OCI-M2 (cell line): ENCODE measurements around the gene ATP8B1.
"Not testable (repeated sequence)": the region's sequence is repeated elsewhere in the genome, so short reads cannot be mapped to it uniquely, and the experiment has no call there.

Experiments
- DNase-seq: peaks from one replicate; lab custom pipeline; 2025; ENCODE audit not compliant: unreplicated experiment; lab: John Stamatoyannopoulos, UW

ATP8B1 gene

DNA sequence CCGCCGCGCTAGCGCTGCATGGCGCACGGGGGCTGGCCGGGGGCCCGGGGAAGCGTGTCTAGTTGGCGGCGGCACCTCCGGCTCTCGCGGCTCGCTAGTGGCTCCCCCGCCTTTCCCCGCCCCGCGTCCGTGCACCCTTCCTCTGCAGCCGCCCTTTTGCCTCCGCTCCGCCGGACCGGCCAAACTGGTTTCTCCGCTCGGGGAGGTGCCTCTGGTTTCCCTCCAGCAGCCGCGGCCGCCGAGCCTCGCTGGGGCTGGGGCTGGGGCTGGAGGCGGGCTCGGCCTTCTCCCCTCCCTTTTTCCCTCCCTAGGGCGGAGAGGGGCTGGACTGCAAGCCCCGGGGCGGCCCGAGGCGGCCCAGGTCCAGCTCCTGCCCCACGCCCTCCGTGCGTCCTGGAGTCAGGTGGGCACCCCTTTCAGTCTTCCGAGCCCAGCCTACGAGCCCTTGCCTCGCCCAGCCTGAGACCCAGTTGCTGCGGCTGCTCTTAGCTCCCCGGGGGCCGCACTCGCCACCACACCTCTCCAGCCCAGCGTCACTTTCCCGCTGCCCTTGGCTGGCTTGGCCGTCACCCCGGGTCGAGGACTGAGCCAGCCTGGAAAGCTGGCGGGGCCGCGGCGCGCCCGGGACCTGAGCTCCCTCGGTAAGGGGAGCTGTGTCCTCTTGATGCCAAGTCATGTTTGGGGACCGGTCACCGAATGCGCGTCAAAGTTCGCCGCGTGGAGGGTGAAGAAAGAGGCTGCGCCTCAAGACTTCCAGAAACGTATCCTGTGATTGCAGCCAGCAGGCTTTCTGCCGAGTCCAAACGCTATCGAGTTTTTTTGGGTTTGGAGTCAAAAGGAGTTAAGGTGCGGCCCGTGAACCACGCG is at the start of gene ATP8B1:
Gene ATP8B1 (minus strand): TSS at position 213 of the 867 bp plus-strand sequence. CDS start 71,508 bp downstream, outside the sequence.
- DNase-seq, result no peak

GRCh38 chr18:57850063-57850462 is 46.9 kb upstream of the ATP8B1 start:
- no peak for DNase-seq

GRCh38 chr18:57848374-57848773 is 45.3 kb upstream of the ATP8B1 start:
- DNase-seq, result not testable (repeated sequence)

DNA sequence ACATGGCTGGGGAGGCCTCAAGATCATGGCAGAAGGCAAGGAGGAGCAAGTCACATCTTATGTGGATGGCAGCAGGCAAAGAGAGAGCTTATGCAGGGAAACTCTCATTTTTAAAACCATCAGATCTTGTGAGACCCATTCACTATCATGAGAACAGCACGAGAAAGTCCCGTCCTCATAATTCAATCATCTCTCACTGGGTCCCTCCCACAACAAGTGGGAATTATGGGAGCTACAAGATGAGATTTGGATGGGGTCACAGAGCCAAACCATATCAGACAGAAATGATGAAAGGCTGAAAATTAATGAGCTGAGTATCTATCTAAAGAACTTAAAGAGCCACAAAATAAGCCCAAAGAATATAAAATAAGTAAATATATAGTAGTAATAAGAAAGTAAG is 44.3 kb upstream of the ATP8B1 start:
- DNase-seq, result not testable (repeated sequence)

DNA sequence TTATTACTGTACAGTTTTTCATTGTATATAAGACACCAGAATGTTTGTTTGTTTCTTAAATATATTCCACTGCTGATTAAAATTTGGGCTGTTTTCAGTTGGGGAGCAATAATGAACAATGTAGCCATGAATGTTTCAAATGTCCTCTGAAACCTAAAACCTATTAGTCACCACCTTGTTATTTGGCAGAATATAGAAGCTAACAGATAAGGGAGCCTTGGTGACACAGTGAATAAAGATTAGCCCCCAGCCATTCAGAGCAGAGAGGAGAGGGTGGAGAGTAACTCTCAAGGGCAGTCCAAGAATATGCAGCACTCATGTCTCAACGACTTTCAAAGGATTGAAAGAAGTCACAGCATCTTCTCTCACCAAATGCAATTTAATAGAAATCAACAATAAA is 43.1 kb upstream of the ATP8B1 start:
- DNase-seq, result peak; percentile 51

- no peak for DNase-seq
Observed at GRCh38 chr18:57845605-57846074, 42.5 kb upstream of the ATP8B1 start.

DNA sequence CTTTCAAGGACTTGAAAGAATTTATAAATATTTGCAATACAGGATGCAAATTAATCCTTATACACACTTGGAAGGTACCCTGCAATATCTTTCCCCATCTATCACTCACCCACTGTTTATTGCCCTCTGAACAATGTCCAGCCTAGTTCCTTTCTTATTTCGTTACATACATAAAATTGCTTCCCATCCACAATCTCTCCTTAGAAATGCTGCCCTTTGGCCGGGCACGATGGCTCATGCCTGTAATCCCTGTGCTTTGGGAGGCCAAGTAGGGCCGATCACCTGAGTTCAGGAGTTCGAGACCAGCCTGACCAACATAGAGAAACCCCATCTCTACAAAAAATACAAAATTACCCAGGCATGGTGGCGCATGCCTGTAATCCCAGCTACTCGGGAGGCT is 41.2 kb upstream of the ATP8B1 start:
- DNase-seq, result no peak

DNA sequence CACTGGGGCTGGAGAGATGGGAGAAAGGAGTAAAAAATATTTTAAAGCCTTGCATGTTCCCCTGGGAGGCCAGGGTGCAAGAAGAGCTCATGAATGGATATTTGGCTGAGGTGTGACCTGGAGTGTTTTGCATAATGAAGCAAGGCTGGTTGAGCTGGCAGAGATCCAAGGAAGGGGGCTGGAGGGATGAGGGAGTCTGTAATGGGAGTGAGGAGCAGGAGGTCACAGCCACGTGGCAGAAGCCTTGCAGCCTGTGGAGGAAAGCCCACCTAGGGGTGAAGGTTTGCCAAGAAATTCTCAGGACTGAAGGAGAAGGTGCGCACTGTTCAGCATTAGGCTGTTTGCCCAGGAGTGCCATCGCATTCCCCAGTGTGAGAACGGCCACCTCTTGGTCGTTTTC is 40.3 kb upstream of the ATP8B1 start:
- DNase-seq, result no peak

- no peak for DNase-seq
Observed at GRCh38 chr18:57841568-57841967, 38.5 kb upstream of the ATP8B1 start.

- DNase-seq, result no peak
Observed at GRCh38 chr18:57839942-57840381, 36.8 kb upstream of the ATP8B1 start.

DNA sequence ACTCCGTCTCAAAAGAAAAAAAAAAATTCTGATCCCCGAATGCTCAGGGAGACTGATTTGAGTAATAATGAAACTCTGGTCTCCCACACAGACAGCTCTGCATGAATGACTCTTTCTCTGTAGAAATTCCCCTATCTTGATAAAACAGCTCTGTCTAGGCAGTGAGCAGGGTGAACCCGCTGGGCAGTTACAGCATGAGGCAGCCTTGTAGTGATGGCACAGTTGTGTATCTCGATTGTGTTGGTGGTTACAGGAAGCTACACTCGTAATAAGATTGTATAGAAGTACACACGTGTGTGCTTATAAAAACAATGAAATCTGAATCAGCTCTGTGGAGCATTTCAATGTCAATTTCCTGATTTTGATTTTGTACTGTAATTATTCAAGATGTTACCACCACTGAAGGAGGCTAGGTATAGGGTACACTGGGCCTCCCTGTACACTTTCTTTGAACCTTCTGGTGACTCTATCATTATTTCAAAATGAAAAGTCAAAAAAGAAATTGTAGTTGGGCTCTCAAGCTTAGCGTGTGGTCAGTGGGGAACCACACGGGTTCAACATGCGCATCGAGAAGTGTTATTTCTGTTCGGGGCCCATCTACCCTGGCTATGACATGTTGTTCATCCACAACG is 34.9 kb upstream of the ATP8B1 start:
- DNase-seq, result no peak

GRCh38 chr18:57836557-57836956 is 33.4 kb upstream of the ATP8B1 start:
- no peak for DNase-seq

DNA sequence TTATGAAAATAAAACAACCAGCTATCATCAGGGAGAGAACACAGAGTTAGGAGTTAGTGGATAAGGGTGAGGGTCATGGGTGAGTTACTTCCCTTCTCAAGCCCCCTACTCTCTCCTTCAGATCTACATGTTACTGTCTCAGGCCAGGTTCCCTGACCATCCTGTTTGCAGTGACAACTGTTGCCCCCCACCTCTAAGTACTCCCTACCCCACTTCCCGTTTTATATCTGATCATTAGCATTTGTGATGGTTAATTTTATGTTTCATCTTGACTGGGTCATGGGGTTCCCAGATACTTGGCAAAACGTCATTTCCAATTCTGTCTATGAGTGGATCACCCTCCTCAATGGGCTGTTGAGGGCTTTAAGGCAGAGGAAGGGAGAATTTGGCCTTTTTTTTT is 32.8 kb upstream of the ATP8B1 start:
- no peak for DNase-seq

GRCh38 chr18:57834616-57835015 is 31.5 kb upstream of the ATP8B1 start:
- DNase-seq, result no peak

GRCh38 chr18:57833441-57834101 is 30.5 kb upstream of the ATP8B1 start:
- no peak for DNase-seq

DNA sequence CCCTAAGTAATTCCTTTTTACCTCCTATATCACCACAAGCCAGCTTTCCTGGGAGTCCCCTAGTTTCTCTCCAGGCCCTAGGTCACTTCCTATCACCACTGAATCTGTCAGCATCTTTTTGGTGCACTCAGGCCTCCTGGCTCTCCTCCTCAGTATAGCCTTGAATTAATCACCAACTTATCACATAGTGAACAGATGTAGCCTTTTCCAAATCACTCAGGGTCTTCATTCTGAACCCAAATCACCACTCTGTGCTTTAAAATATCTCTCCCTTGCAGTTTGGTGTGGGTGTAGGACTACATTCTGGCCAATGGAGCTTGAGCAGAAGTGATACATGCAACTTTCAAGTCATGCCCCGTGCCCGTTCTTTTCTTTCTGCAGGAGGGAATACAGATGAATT is 29.6 kb upstream of the ATP8B1 start:
- no peak for DNase-seq

GRCh38 chr18:57831597-57832377 is 28.7 kb upstream of the ATP8B1 start:
- DNase-seq, result no peak

DNA sequence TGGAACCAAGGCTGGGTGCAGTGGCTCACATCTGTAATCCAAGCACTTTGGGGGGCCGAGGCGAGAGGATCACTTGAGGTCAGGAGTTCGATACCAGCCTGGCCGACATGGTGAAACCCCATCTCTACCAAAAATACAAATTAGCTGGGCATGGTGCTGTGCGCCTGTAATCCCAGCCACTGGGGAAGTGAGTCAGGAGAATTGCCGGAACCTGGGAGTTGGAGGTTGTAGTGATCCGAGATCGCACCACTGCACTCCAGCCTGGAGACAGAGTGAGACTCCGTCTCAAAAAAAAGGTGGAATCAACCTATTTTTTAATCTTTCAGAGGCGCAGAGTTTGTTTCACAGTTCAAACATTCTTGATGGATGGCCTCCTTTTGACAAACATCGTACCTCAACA is 24.5 kb upstream of the ATP8B1 start:
- DNase-seq, result no peak

DNA sequence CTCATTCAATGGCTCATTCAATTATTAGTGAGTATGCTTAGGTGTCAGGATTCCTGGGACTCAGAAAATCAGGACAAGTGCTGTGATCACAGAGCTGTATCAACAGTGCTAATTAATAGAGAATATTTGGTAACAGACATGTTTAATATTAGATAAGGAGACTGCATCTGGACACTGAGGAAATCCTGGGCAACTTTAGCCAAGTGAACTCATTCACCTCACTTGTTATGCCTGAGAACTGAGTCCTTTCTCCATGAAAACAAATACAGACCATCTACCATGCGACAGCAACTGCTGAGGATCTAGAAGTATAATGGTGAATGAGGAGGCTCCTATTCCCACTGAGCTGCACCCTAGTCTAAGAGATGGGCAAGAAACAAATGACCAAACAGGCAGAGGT is 23.1 kb upstream of the ATP8B1 start:
- DNase-seq, result no peak

DNA sequence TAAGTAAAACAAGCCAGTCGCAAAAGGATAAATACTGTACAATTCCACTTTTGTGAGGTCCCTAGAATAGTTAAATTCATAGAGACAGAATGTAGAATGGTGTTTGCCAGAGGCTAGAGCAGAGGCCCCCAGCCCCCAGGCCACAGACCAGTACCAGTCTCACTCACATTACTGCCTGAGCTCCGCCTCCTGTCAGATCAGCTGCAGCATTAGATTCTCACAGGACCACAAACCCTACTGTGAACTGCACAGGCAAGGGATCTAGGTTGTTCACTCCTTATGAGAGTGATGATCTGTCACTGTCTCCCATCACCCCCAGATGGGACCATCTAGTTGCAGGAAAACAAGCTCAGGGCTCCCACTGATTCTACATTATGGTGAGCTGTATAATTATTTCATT is 17.5 kb upstream of the ATP8B1 start:
- DNase-seq, result not testable (repeated sequence)
